ENCODE results near the gene IGF1R. TPM values are rescaled to one million over a fixed set of nuclear protein-coding genes. Genes with fewer than 3 reads are reported as not detected.

IGF1R gene
- total RNA-seq, 1 experiment from 2014 or later, result 51.6 TPM

- H3K27me3 Mint-ChIP-seq (ENCODE audit: insufficient read depth, unreplicated experiment), result no peaks in the 10 kb centered on the region
- TF ChIP-seq, protein P1, sequence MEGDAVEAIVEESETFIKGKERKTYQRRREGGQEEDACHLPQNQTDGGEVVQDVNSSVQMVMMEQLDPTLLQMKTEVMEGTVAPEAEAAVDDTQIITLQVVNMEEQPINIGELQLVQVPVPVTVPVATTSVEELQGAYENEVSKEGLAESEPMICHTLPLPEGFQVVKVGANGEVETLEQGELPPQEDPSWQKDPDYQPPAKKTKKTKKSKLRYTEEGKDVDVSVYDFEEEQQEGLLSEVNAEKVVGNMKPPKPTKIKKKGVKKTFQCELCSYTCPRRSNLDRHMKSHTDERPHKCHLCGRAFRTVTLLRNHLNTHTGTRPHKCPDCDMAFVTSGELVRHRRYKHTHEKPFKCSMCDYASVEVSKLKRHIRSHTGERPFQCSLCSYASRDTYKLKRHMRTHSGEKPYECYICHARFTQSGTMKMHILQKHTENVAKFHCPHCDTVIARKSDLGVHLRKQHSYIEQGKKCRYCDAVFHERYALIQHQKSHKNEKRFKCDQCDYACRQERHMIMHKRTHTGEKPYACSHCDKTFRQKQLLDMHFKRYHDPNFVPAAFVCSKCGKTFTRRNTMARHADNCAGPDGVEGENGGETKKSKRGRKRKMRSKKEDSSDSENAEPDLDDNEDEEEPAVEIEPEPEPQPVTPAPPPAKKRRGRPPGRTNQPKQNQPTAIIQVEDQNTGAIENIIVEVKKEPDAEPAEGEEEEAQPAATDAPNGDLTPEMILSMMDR (IDR thresholded peaks at IDR 0.05; ENCODE audit: insufficient read depth in 1 of 2, low read depth in 1 of 2, low read length in 1 of 2, severe bottlenecking in 1 of 2, unreplicated experiment in 1 of 2), result no peak
- H3K4me3 ChIP-seq (ENCODE audit: low read depth, low read length), result no peak overlapping the region
- no peaks in the 10 kb centered on the region for H3K36me3 ChIP-seq (ENCODE audit: control insufficient read depth, insufficient read depth, low read length)
- H3K9me3 ChIP-seq, result no peaks in the 10 kb centered on the region
- BruUV-seq (replicated peaks), result no TSS peak
- ChIA-PET POLR2A (no interaction called here), CTCF (interaction anchor here (0.6 kb wide), 1 partner anchor 50 kb away, joined by 3 read pairs; no protein-coding TSS in a partner anchor)
- H3K9me3 Mint-ChIP-seq (ENCODE audit: unreplicated experiment), result no peaks in the 10 kb centered on the region
- H3K4me1 Mint-ChIP-seq (ENCODE audit: low read depth, unreplicated experiment), result no peaks in the 10 kb centered on the region
- no peaks in the 10 kb centered on the region for H3K36me3 Mint-ChIP-seq (ENCODE audit: insufficient read depth, unreplicated experiment)
- intact Hi-C loops (cut with micrococcal nuclease; ENCODE audit: unreplicated experiment), result no loop called here
- H3K27me3 ChIP-seq (replicated peaks; ENCODE audit: control insufficient read depth, insufficient read depth, low read length), result no peaks in the 10 kb centered on the region
- no peak overlapping the region for H3K27ac Mint-ChIP-seq (ENCODE audit: unreplicated experiment)
- H3K4me3 Mint-ChIP-seq (ENCODE audit: unreplicated experiment), result no peak overlapping the region
- H3K4me1 ChIP-seq, result no peaks in the 10 kb centered on the region
- no peak for DNase-seq
Observed at GRCh38 chr15:99006904-99007495, 358.7 kb downstream of the IGF1R start.

DNA sequence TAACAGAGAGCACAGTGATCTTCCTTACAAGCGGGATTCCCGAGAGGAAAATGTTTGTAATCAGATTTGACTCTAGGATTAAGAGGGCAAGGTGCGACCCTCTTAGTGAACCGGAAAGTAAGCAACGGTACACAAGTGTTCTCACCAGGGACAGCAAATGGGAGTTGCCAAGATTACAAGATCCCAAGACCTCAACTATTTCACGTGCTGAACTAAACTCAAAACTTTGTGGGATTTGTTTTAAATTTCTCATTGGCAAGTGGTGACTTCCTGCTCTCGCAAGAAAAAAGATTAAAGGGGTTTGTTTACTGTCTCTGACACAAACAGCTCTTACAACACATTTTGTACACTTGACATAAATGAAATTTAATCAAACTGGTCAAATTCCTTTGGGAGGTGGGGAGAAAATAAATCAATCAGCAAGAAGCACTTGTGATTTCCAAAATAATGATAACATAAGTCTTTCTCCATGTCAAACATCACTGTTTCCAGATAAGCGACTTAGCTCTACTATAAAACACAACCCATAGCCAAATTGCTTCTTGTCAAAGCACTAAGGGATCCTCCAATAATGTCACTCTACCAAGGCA, 361.5 kb downstream of the IGF1R start:
- TF ChIP-seq, protein P1 (IDR thresholded peaks at IDR 0.05; ENCODE audit: insufficient read depth in 1 of 2, low read depth in 1 of 2, low read length in 1 of 2, severe bottlenecking in 1 of 2, unreplicated experiment in 1 of 2), result no peak
- no peak overlapping the region for H3K4me3 ChIP-seq (ENCODE audit: low read depth, low read length)
- no TSS peak for BruUV-seq (replicated peaks)
- intact Hi-C loops (cut with micrococcal nuclease; ENCODE audit: unreplicated experiment), result no loop called here
- no peak for DNase-seq
- H3K27ac Mint-ChIP-seq (ENCODE audit: unreplicated experiment), result no peak overlapping the region
- H3K9me3 Mint-ChIP-seq (ENCODE audit: unreplicated experiment), result no peaks in the 10 kb centered on the region
- H3K27me3 Mint-ChIP-seq (ENCODE audit: insufficient read depth, unreplicated experiment), result no peaks in the 10 kb centered on the region
- peaks cover 7% of the 10 kb centered on the region for H3K4me1 Mint-ChIP-seq (ENCODE audit: low read depth, unreplicated experiment)
- no peaks in the 10 kb centered on the region for H3K9me3 ChIP-seq
- H3K36me3 ChIP-seq (ENCODE audit: control insufficient read depth, insufficient read depth, low read length), result no peaks in the 10 kb centered on the region
- POLR2A ChIA-PET, result no interaction called here
- H3K27me3 ChIP-seq (replicated peaks; ENCODE audit: control insufficient read depth, insufficient read depth, low read length), result no peaks in the 10 kb centered on the region
- H3K4me1 ChIP-seq, result no peaks in the 10 kb centered on the region
- H3K4me3 Mint-ChIP-seq (ENCODE audit: unreplicated experiment), result no peak overlapping the region
- CTCF ChIA-PET, result no interaction called here
- H3K36me3 Mint-ChIP-seq (ENCODE audit: insufficient read depth, unreplicated experiment), result peaks cover 3% of the 10 kb centered on the region

DNA sequence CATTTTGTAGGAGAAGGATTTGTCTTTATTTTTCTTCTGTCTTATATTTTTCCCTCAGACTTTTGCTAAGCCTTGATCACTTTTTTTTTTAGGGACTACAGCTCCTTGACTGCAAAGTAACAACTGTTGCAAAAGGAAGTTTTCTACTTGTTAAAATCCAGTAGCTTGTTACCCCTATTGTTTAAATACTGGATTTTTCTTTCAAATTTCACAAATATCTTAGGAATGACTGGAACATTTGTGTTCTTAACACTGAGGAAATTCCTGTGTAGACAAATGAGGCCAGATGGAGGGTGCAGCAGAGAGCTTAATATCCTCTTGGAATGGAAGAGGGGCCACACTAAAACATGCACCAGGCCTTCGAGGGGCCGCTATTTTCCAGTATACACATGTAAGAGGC, 362.4 kb downstream of the IGF1R start:
- POLR2A ChIA-PET, result no interaction called here
- H3K4me1 Mint-ChIP-seq (ENCODE audit: low read depth, unreplicated experiment), result peaks cover 7% of the 10 kb centered on the region
- no peak for DNase-seq
- Histone ChIP-seq H3K27me3 (replicated peaks; ENCODE audit: control insufficient read depth, insufficient read depth, low read length) (no peaks in the 10 kb centered on the region), H3K36me3 (ENCODE audit: control insufficient read depth, insufficient read depth, low read length) (no peaks in the 10 kb centered on the region), H3K4me1 (no peaks in the 10 kb centered on the region), H3K9me3 (no peaks in the 10 kb centered on the region), H3K4me3 (ENCODE audit: low read depth, low read length) (no peak overlapping the region)
- H3K4me3 Mint-ChIP-seq (ENCODE audit: unreplicated experiment), result no peak overlapping the region
- BruUV-seq (replicated peaks), result no TSS peak
- peaks cover 5% of the 10 kb centered on the region for H3K36me3 Mint-ChIP-seq (ENCODE audit: insufficient read depth, unreplicated experiment)
- H3K9me3 Mint-ChIP-seq (ENCODE audit: unreplicated experiment), result no peaks in the 10 kb centered on the region
- H3K27ac Mint-ChIP-seq (ENCODE audit: unreplicated experiment), result no peak overlapping the region
- TF ChIP-seq, protein P1 (IDR thresholded peaks at IDR 0.05; ENCODE audit: insufficient read depth in 1 of 2, low read depth in 1 of 2, low read length in 1 of 2, severe bottlenecking in 1 of 2, unreplicated experiment in 1 of 2), result no peak
- intact Hi-C loops (cut with micrococcal nuclease; ENCODE audit: unreplicated experiment), result no loop called here
- H3K27me3 Mint-ChIP-seq (ENCODE audit: insufficient read depth, unreplicated experiment), result no peaks in the 10 kb centered on the region
- CTCF ChIA-PET, result no interaction called here

Small RNAs within 50 kb of the gene (microRNA-seq; reads per million reads assigned to microRNA genes)
- not detected for gene MIR4714

Data from Caco-2 (cell line).